Measurements from ENCODE around the gene WNT3. TPM values are rescaled to one million over a fixed set of nuclear protein-coding genes. Genes with fewer than 3 reads are reported as not detected.

WNT3 gene
- total and polyA plus RNA-seq, 2 experiments from 2014 or later = 2.7 to 3.4 TPM

GRCh38 chr17:46769531-46770438 lies 48.7 kb downstream of the WNT3 start:
- H3K4me3 Mint-ChIP-seq = peak overlapping the region; percentile 66; the same call in 2 of the 3 replicates
- peaks cover 62% of the 10 kb centered on the region for H3K27me3 ChIP-seq (ENCODE audit: insufficient read depth)
- no peaks in the 10 kb centered on the region for H3K36me3 ChIP-seq (ENCODE audit: insufficient read depth)
- H3K9me2 ChIP-seq (ENCODE audit: insufficient read depth) = no peaks in the 10 kb centered on the region
- peaks cover 2% of the 10 kb centered on the region; the same call in 1 of the 3 replicates for H3K9me3 Mint-ChIP-seq
- H3K36me3 Mint-ChIP-seq (ENCODE audit: low read depth) = peaks cover 6% of the 10 kb centered on the region; the same call in 2 of the 3 replicates
- H3F3A ChIP-seq (replicated peaks; ENCODE audit: low read depth) = 0 out of 2 replicates have a peak, but pooled peaks cover 8% of the 10 kb centered on the region
- peaks cover 12% of the 10 kb centered on the region for H4K20me1 ChIP-seq (replicated peaks; ENCODE audit: insufficient read depth)
- ATAC-seq (no peak), DNase-seq (ENCODE audit: low spot score) (no peak)
- TF ChIP-seq NANOG (IDR thresholded peaks at IDR 0.05; ENCODE audit: borderline replicate concordance) (no peak), POLR2AphosphoS5 (IDR thresholded peaks at IDR 0.05; ENCODE audit: low read depth) (no peak), JUNB (IDR thresholded peaks at IDR 0.05; ENCODE audit: unreplicated experiment) (no peak), ZNF331 (CRISPR knock-in tag; IDR thresholded peaks at IDR 0.05; ENCODE audit: low read depth) (no peak), REST (IDR thresholded peaks at IDR 0.05; ENCODE audit: unreplicated experiment) (no peak), ETS1 (IDR thresholded peaks at IDR 0.05) (no peak), EZH2phosphoT487 (IDR thresholded peaks at IDR 0.05; ENCODE audit: unreplicated experiment) (no peak), ZNF114 (CRISPR knock-in tag; IDR thresholded peaks at IDR 0.05) (no peak), EZH2 (IDR thresholded peaks at IDR 0.05; ENCODE audit: low read depth, unreplicated experiment) (no peak), CREB1 (CRISPR knock-in tag; IDR thresholded peaks at IDR 0.05; ENCODE audit: low read depth) (no peak), CTCF (conservative IDR thresholded peaks at IDR 0.05; ENCODE audit: low read depth in 2 of 2) (no peak), STAT1 (IDR thresholded peaks at IDR 0.05; ENCODE audit: unreplicated experiment) (no peak), ZNF462 (CRISPR knock-in tag; IDR thresholded peaks at IDR 0.05) (no peak)
- peaks cover 36% of the 10 kb centered on the region for H3K4me1 Mint-ChIP-seq
- H3K27me3 Mint-ChIP-seq (ENCODE audit: insufficient read depth, low read depth, poor library complexity) = peaks cover 82% of the 10 kb centered on the region
- no peak overlapping the region for H3K27ac Mint-ChIP-seq
- peak overlapping the region; percentile 88 for H3K4me2 ChIP-seq
- no peak overlapping the region for H2AFZ ChIP-seq
- H3K4me1 ChIP-seq (ENCODE audit: insufficient read depth) = peaks cover 25% of the 10 kb centered on the region
- no peaks in the 10 kb centered on the region for H3K79me2 ChIP-seq (replicated peaks; ENCODE audit: insufficient read depth)
- H3K27ac ChIP-seq (ENCODE audit: low read depth) = no peak overlapping the region
- H3K4me3 ChIP-seq = peak overlapping the region; percentile 61
